Hepatocyte (in vitro differentiated cells): ENCODE data around the gene CTNNA2. TPM values are rescaled to one million over a fixed set of nuclear protein-coding genes. Genes with fewer than 3 reads are reported as not detected.

Source experiments
- DNase-seq: peaks from one replicate; pipeline ENCODE4 v3.0.0-alpha.2; 2016; ENCODE audit warnings: low spot score
- H2AFZ ChIP-seq: fragments of 200-600 bp; sonication (generic); 2 replicates; pipeline ENCODE4 v1.6.0; 2016; ENCODE audit warnings: antibody characterized with exemption, mild to moderate bottlenecking
- H3K27ac ChIP-seq: fragments of 200-600 bp; sonication (generic); 2 replicates; pipeline ENCODE4 v1.5.1; 2016; ENCODE audit warnings: mild to moderate bottlenecking
- H3K27me3 ChIP-seq: fragments of 200-600 bp; sonication (generic); 2 replicates; pipeline ENCODE4 v1.6.1; 2016
- H3K36me3 ChIP-seq: fragments of 200-600 bp; sonication (generic); replicated peaks from 2 replicates; pipeline ENCODE4 v1.5.1; 2016; ENCODE audit warnings: low read depth; ENCODE audit not compliant: insufficient read depth
- H3K4me1 ChIP-seq: fragments of 200-600 bp; sonication (generic); 2 replicates; pipeline ENCODE4 v1.5.1; 2016; ENCODE audit warnings: mild to moderate bottlenecking, moderate library complexity; ENCODE audit not compliant: insufficient read depth
- H3K4me2 ChIP-seq: fragments of 200-600 bp; sonication (generic); 2 replicates; pipeline ENCODE4 v1.6.0; 2016
- H3K4me3 ChIP-seq: fragments of 200-600 bp; sonication (generic); 2 replicates; pipeline ENCODE4 v1.5.1; 2016; ENCODE audit warnings: mild to moderate bottlenecking
- H3K79me2 ChIP-seq: fragments of 200-600 bp; sonication (generic); 2 replicates; pipeline ENCODE4 v1.6.0; 2017; ENCODE audit warnings: mild to moderate bottlenecking
- H3K9me2 ChIP-seq: fragments of 200-600 bp; sonication (generic); replicated peaks from 2 replicates; pipeline ENCODE4 v1.6.0; 2017; ENCODE audit warnings: mild to moderate bottlenecking; ENCODE audit not compliant: insufficient read depth
- H3K9me3 ChIP-seq: fragments of 200-600 bp; sonication (generic); 2 replicates; pipeline ENCODE4 v1.5.1; 2016; ENCODE audit warnings: low read depth, mild to moderate bottlenecking
- H4K20me1 ChIP-seq: fragments of 200-600 bp; sonication (generic); 2 replicates; pipeline ENCODE4 v1.6.0; 2016; ENCODE audit warnings: mild to moderate bottlenecking; ENCODE audit not compliant: insufficient read depth, poor library complexity, severe bottlenecking
- CTCF ChIP-seq: fragments of 200-600 bp; sonication (generic); IDR thresholded peaks from 2 replicates; pipeline ENCODE4 v1.5.1; 2016; ENCODE audit warnings: antibody characterized with exemption, mild to moderate bottlenecking; ENCODE audit not compliant: poor library complexity
- EZH2 ChIP-seq: fragments of 200-600 bp; sonication (generic); IDR thresholded peaks from 2 replicates; pipeline ENCODE4 v1.6.1; 2016; ENCODE audit warnings: antibody characterized with exemption, mild to moderate bottlenecking, borderline replicate concordance
- EZH2phosphoT487 ChIP-seq: fragments of 200-600 bp; sonication (generic); IDR thresholded peaks from one replicate; pipeline ENCODE4 v1.6.1; 2018; ENCODE audit warnings: antibody characterized with exemption, mild to moderate bottlenecking, low read depth, moderate library complexity; ENCODE audit not compliant: unreplicated experiment, severe bottlenecking
- WGBS: methylation state at CpG from one replicate; pipeline ENCODE4 v1.1.6; 2016; ENCODE audit warnings: low lambda C conversion rate; ENCODE audit errors: missing lambda C conversion rate; 5-methylcytosine and 5-hydroxymethylcytosine counted together
- polyA plus RNA-seq: library from polyadenylated mRNA; unstranded; fragments of >200 nt; fragmentation: Nextera tagmentation; extraction: Ambion mirVana; gene quantifications from 2 replicates; pipeline ENCODE4 v1.2.1, GENCODE V29; 2016
- total RNA-seq: library from RNA; depleted of rRNA; stranded (reverse); fragments of >200 nt; gene quantifications from 2 replicates; pipeline ENCODE4 v1.2.3, GENCODE V29; 2014

CTNNA2 gene
- total and polyA plus RNA-seq, 2 experiments from 2014 or later: 0.79 to 4.4 TPM

- DNase-seq: no peak
- WGBS: 58% methylated on average over 6 of the region's 6 CpGs
- Histone ChIP-seq H3K9me2 (no peaks in the 10 kb centered on the region), H3K4me1 (peaks cover 17% of the 10 kb centered on the region), H3K79me2 (no peaks in the 10 kb centered on the region), H3K36me3 (no peaks in the 10 kb centered on the region), H3K9me3 (no peaks in the 10 kb centered on the region), H3K27ac (no peak overlapping the region), H4K20me1 (no peaks in the 10 kb centered on the region), H3K27me3 (no peaks in the 10 kb centered on the region), H3K4me3 (no peak overlapping the region), H3K4me2 (no peak overlapping the region), H2AFZ (no peak overlapping the region)
- no peak for TF ChIP-seq CTCF
- TF ChIP-seq EZH2phosphoT487: no peak
- no peak for TF ChIP-seq EZH2
Observed at GRCh38 chr2:80002568-80003157, 489.8 kb downstream of the CTNNA2 start.

- Histone ChIP-seq H3K79me2 (no peaks in the 10 kb centered on the region), H3K9me3 (no peaks in the 10 kb centered on the region), H3K27me3 (no peaks in the 10 kb centered on the region), H3K4me1 (peaks cover 1% of the 10 kb centered on the region), H4K20me1 (no peaks in the 10 kb centered on the region), H3K4me3 (no peak overlapping the region), H3K36me3 (no peaks in the 10 kb centered on the region), H3K4me2 (no peak overlapping the region), H2AFZ (no peak overlapping the region), H3K9me2 (no peaks in the 10 kb centered on the region), H3K27ac (no peak overlapping the region)
- DNase-seq: no peak
- TF ChIP-seq EZH2: no peak
- TF ChIP-seq CTCF: no peak
- 39% methylated on average over 5 of the region's 5 CpGs for WGBS
Observed at GRCh38 chr2:80007777-80008503, 495.1 kb downstream of the CTNNA2 start.

- no peak for DNase-seq
- TF ChIP-seq EZH2: no peak
- TF ChIP-seq CTCF: no peak
- TF ChIP-seq EZH2phosphoT487: no peak
- H2AFZ ChIP-seq: no peak overlapping the region
Observed at GRCh38 chr2:80008596-80008995, 495.7 kb downstream of the CTNNA2 start.

More at GRCh38 chr2:80008596-80008995, 495.7 kb downstream of the CTNNA2 start:
- Histone ChIP-seq H3K4me1 (no peaks in the 10 kb centered on the region), H4K20me1 (no peaks in the 10 kb centered on the region), H3K4me3 (no peak overlapping the region), H3K9me3 (no peaks in the 10 kb centered on the region), H3K27ac (no peak overlapping the region), H3K9me2 (no peaks in the 10 kb centered on the region), H3K79me2 (no peaks in the 10 kb centered on the region), H3K27me3 (no peaks in the 10 kb centered on the region), H3K36me3 (no peaks in the 10 kb centered on the region), H3K4me2 (no peak overlapping the region)
- WGBS: 63% methylated on average over 4 of the region's 4 CpGs
